Measurements from ENCODE around the gene PVALEF.

PVALEF gene

GRCh38 chr17:81206657-81207056 is 41.4 kb downstream of the PVALEF start:
- Histone ChIP-seq H3K9me3 (ENCODE audit: severe bottlenecking) (no peaks in the 10 kb centered on the region), H3K27me3 (ENCODE audit: insufficient read depth, poor library complexity, severe bottlenecking) (no peaks in the 10 kb centered on the region), H3K4me3 (ENCODE audit: severe bottlenecking) (no peak overlapping the region), H3K27ac (ENCODE audit: poor library complexity, severe bottlenecking) (no peak overlapping the region), H3K36me3 (ENCODE audit: low read depth) (peaks cover 7% of the 10 kb centered on the region), H3K4me1 (ENCODE audit: insufficient read depth, poor library complexity, severe bottlenecking) (no peaks in the 10 kb centered on the region)
- no peak for TF ChIP-seq CTCF (IDR thresholded peaks at IDR 0.05; ENCODE audit: poor library complexity, severe bottlenecking)
- DNase-seq (ENCODE audit: low spot score): no peak
- ATAC-seq (ENCODE audit: low read depth): no peak

GRCh38 chr17:81207610-81208581 is 42.6 kb downstream of the PVALEF start:
- no peak for DNase-seq (ENCODE audit: low spot score)
- 0 out of 2 replicates have a peak, but pooled peaks cover 6% of the 10 kb centered on the region for H3K36me3 ChIP-seq (ENCODE audit: low read depth)

GRCh38 chr17:81208651-81209050 is 43.3 kb downstream of the PVALEF start:
- H3K4me3 ChIP-seq (ENCODE audit: severe bottlenecking): no peak overlapping the region
- H3K27ac ChIP-seq (ENCODE audit: poor library complexity, severe bottlenecking): no peak overlapping the region
- peaks cover 6% of the 10 kb centered on the region; the same call in 1 of the 2 replicates for H3K36me3 ChIP-seq (ENCODE audit: low read depth)
- H3K9me3 ChIP-seq (ENCODE audit: severe bottlenecking): no peaks in the 10 kb centered on the region
- H3K4me1 ChIP-seq (ENCODE audit: insufficient read depth, poor library complexity, severe bottlenecking): no peaks in the 10 kb centered on the region
- TF ChIP-seq CTCF (IDR thresholded peaks at IDR 0.05; ENCODE audit: poor library complexity, severe bottlenecking): no peak
- no peak for ATAC-seq (ENCODE audit: low read depth)
- H3K27me3 ChIP-seq (ENCODE audit: insufficient read depth, poor library complexity, severe bottlenecking): no peaks in the 10 kb centered on the region
- DNase-seq (ENCODE audit: low spot score): no peak

More at GRCh38 chr17:81207610-81208581, 42.6 kb downstream of the PVALEF start:
- no peak for TF ChIP-seq CTCF (IDR thresholded peaks at IDR 0.05; ENCODE audit: poor library complexity, severe bottlenecking)
- ATAC-seq (ENCODE audit: low read depth): peak; percentile 45; the same call in 2 of the 3 replicates
- no peaks in the 10 kb centered on the region for H3K9me3 ChIP-seq (ENCODE audit: severe bottlenecking)
- H3K27ac ChIP-seq (ENCODE audit: poor library complexity, severe bottlenecking): no peak overlapping the region
- no peaks in the 10 kb centered on the region for H3K27me3 ChIP-seq (ENCODE audit: insufficient read depth, poor library complexity, severe bottlenecking)
- no peaks in the 10 kb centered on the region for H3K4me1 ChIP-seq (ENCODE audit: insufficient read depth, poor library complexity, severe bottlenecking)
- no peak overlapping the region for H3K4me3 ChIP-seq (ENCODE audit: severe bottlenecking)

- peaks cover 11% of the 10 kb centered on the region for H3K36me3 ChIP-seq (ENCODE audit: low read depth)
- DNase-seq (ENCODE audit: low spot score) (no peak), ATAC-seq (ENCODE audit: low read depth) (no peak)
- TF ChIP-seq CTCF (IDR thresholded peaks at IDR 0.05; ENCODE audit: poor library complexity, severe bottlenecking): no peak
- H3K4me3 ChIP-seq (ENCODE audit: severe bottlenecking): no peak overlapping the region
- H3K9me3 ChIP-seq (ENCODE audit: severe bottlenecking): no peaks in the 10 kb centered on the region
- H3K4me1 ChIP-seq (ENCODE audit: insufficient read depth, poor library complexity, severe bottlenecking): no peaks in the 10 kb centered on the region
- H3K27ac ChIP-seq (ENCODE audit: poor library complexity, severe bottlenecking): no peak overlapping the region
- no peaks in the 10 kb centered on the region for H3K27me3 ChIP-seq (ENCODE audit: insufficient read depth, poor library complexity, severe bottlenecking)
Observed at GRCh38 chr17:81209141-81209540, 43.8 kb downstream of the PVALEF start.

GRCh38 chr17:81210466-81210865 is 45.2 kb downstream of the PVALEF start:
- no peaks in the 10 kb centered on the region for H3K4me1 ChIP-seq (ENCODE audit: insufficient read depth, poor library complexity, severe bottlenecking)
- H3K4me3 ChIP-seq (ENCODE audit: severe bottlenecking): no peak overlapping the region
- TF ChIP-seq CTCF (IDR thresholded peaks at IDR 0.05; ENCODE audit: poor library complexity, severe bottlenecking): no peak
- no peak overlapping the region for H3K27ac ChIP-seq (ENCODE audit: poor library complexity, severe bottlenecking)
- H3K27me3 ChIP-seq (ENCODE audit: insufficient read depth, poor library complexity, severe bottlenecking): no peaks in the 10 kb centered on the region
- peaks cover 8% of the 10 kb centered on the region for H3K36me3 ChIP-seq (ENCODE audit: low read depth)
- DNase-seq (ENCODE audit: low spot score) (no peak), ATAC-seq (ENCODE audit: low read depth) (no peak)
- no peaks in the 10 kb centered on the region for H3K9me3 ChIP-seq (ENCODE audit: severe bottlenecking)
